ENCODE results near the gene FOXM1. TPM values are rescaled to one million over a fixed set of nuclear protein-coding genes. Genes with fewer than 3 reads are reported as not detected.

FOXM1 gene
- total and polyA plus RNA-seq, 2 of the 13 experiments (the other 11 are each of a cell fraction or from before 2014, with no cell fraction given): 17.1 to 25.9 TPM

DNA sequence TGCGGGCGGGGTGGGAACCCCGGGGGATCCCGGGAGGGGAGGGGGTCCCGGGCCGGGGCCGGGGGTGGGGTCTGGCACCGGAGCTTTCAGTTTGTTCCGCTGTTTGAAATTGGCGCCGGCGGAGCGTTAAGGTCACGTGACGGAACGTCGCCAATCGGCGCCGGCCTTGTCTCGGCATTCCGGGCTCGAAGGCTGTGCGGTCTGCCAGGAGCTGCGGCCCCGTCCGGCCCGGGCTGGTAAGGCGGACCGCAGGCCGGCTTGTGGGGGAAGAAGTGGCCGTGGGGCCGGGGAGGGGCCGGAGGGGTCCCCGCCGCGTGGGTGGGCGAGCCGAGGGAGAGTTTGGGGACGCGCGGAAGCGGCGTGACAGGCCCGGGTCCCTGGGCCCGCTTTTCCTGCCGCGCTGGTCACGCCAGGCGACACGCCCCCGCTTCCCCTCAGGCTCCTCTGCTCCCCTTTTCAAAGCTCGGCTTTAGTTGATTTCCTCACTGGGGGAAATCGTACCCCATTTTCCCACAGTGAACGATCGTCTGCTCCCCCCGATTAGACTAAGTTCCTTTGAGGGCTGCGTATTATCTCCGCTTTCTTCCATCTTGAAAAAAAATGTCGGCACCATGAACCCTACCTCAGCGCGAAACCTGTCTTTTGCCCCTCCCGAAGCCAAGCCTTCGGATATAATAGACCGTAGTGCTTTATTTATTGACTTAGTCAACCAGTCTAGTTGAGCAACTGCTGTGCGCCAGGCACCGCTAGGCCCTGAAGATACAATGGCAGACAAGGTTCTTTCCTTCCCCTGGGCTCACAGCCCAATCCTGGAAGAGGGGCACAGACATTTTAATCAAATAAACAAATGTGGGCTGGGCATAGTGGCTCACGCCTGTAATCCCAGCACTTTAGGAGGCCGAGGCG is at the start of gene FOXM1, which contains the start of gene RHNO1 (continued):
- 0 out of 2 replicates have a peak, but pooled peaks have one; percentile 25 for TF ChIP-seq ZNF317 (CRISPR knock-in tag; IDR thresholded peaks at IDR 0.05)
- TF ChIP-seq FOXK1 (CRISPR knock-in tag; IDR thresholded peaks at IDR 0.05; ENCODE audit: borderline replicate concordance, low read depth): peak; percentile 49; the same call in 1 of the 2 replicates
- no peak for TF ChIP-seq POGZ (CRISPR knock-in tag; IDR thresholded peaks at IDR 0.05)
- TF ChIP-seq, protein P1, sequence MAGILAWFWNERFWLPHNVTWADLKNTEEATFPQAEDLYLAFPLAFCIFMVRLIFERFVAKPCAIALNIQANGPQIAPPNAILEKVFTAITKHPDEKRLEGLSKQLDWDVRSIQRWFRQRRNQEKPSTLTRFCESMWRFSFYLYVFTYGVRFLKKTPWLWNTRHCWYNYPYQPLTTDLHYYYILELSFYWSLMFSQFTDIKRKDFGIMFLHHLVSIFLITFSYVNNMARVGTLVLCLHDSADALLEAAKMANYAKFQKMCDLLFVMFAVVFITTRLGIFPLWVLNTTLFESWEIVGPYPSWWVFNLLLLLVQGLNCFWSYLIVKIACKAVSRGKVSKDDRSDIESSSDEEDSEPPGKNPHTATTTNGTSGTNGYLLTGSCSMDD (CRISPR knock-in tag; IDR thresholded peaks at IDR 0.05): 0 out of 2 replicates have a peak, but pooled peaks have one; percentile 44
- TF ChIP-seq ZNF441 (CRISPR knock-in tag; IDR thresholded peaks at IDR 0.05; ENCODE audit: borderline replicate concordance): no peak
- TF ChIP-seq GABPB1 (CRISPR knock-in tag; IDR thresholded peaks at IDR 0.05): peak; percentile 76; the same call in 1 of the 2 replicates
- TF ChIP-seq ZKSCAN8 (CRISPR knock-in tag; IDR thresholded peaks at IDR 0.05; ENCODE audit: borderline replicate concordance): no peak
- TF ChIP-seq, protein P2, sequence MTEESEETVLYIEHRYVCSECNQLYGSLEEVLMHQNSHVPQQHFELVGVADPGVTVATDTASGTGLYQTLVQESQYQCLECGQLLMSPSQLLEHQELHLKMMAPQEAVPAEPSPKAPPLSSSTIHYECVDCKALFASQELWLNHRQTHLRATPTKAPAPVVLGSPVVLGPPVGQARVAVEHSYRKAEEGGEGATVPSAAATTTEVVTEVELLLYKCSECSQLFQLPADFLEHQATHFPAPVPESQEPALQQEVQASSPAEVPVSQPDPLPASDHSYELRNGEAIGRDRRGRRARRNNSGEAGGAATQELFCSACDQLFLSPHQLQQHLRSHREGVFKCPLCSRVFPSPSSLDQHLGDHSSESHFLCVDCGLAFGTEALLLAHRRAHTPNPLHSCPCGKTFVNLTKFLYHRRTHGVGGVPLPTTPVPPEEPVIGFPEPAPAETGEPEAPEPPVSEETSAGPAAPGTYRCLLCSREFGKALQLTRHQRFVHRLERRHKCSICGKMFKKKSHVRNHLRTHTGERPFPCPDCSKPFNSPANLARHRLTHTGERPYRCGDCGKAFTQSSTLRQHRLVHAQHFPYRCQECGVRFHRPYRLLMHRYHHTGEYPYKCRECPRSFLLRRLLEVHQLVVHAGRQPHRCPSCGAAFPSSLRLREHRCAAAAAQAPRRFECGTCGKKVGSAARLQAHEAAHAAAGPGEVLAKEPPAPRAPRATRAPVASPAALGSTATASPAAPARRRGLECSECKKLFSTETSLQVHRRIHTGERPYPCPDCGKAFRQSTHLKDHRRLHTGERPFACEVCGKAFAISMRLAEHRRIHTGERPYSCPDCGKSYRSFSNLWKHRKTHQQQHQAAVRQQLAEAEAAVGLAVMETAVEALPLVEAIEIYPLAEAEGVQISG (CRISPR knock-in tag; IDR thresholded peaks at IDR 0.05): peak; percentile 65; the same call in 1 of the 2 replicates
- TF ChIP-seq CHCHD3 (CRISPR knock-in tag; IDR thresholded peaks at IDR 0.05): 0 out of 2 replicates have a peak, but pooled peaks have one; percentile 68
- TF ChIP-seq CEBPB (IDR thresholded peaks at IDR 0.05; ENCODE audit: borderline replicate concordance, low read depth, low read length): peak; percentile 69; the same call in 1 of the 2 replicates
- TF ChIP-seq ZNF431 (CRISPR knock-in tag; IDR thresholded peaks at IDR 0.05; ENCODE audit: borderline replicate concordance, low read depth): no peak
- TF ChIP-seq, protein P3, sequence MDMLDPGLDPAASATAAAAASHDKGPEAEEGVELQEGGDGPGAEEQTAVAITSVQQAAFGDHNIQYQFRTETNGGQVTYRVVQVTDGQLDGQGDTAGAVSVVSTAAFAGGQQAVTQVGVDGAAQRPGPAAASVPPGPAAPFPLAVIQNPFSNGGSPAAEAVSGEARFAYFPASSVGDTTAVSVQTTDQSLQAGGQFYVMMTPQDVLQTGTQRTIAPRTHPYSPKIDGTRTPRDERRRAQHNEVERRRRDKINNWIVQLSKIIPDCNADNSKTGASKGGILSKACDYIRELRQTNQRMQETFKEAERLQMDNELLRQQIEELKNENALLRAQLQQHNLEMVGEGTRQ (IDR thresholded peaks at IDR 0.05; ENCODE audit: low read depth, low read length): peak; percentile 95
- TF ChIP-seq, protein P3 (CRISPR knock-in tag; IDR thresholded peaks at IDR 0.05; ENCODE audit: borderline replicate concordance): peak; percentile 82; the same call in 1 of the 2 replicates
- no peak for TF ChIP-seq XRCC5 (optimal IDR thresholded peaks at IDR 0.05; ENCODE audit: low read length)
- peak; percentile 26; the same call in 1 of the 2 replicates for TF ChIP-seq ZNF12 (CRISPR knock-in tag; IDR thresholded peaks at IDR 0.05)
- 0 out of 2 replicates have a peak, but pooled peaks have one; percentile 39 for TF ChIP-seq CAMTA2 (CRISPR knock-in tag; IDR thresholded peaks at IDR 0.05; ENCODE audit: borderline replicate concordance)
- TF ChIP-seq ADNP (CRISPR knock-in tag; IDR thresholded peaks at IDR 0.05): no peak
- TF ChIP-seq NR2F6 (IDR thresholded peaks at IDR 0.05): 0 out of 2 replicates have a peak, but pooled peaks have one; percentile 11
- no peak for TF ChIP-seq NR2F6 (CRISPR knock-in tag; IDR thresholded peaks at IDR 0.05)
- TF ChIP-seq ATM (IDR thresholded peaks at IDR 0.05; ENCODE audit: borderline replicate concordance): no peak
- 0 out of 2 replicates have a peak, but pooled peaks have one; percentile 11 for TF ChIP-seq ZNF792 (CRISPR knock-in tag; IDR thresholded peaks at IDR 0.05)
- TF ChIP-seq ZNF724P (CRISPR knock-in tag; IDR thresholded peaks at IDR 0.05; ENCODE audit: borderline replicate concordance): peak; percentile 80; the same call in 1 of the 2 replicates
- TF ChIP-seq YEATS4 (CRISPR knock-in tag; IDR thresholded peaks at IDR 0.05; ENCODE audit: borderline replicate concordance): peak; percentile 79; the same call in 1 of the 2 replicates
- no peak for TF ChIP-seq MTF2 (CRISPR knock-in tag; IDR thresholded peaks at IDR 0.05; ENCODE audit: borderline replicate concordance)
